A549 (cell line): ENCODE data around the gene MAPK4.

Source experiments
- CTCF ChIP-seq: fragments of >200 bp; sonication (Bioruptor Twin); formaldehyde crosslinking; IDR thresholded peaks from 3 replicates; pipeline ENCODE4 v1.5.1; 2016
- E2F6 ChIP-seq: IDR thresholded peaks from 2 replicates; pipeline ENCODE4 v1.6.1; 2012; ENCODE audit warnings: low read depth, borderline replicate concordance
- MYC ChIP-seq: IDR thresholded peaks from 2 replicates; pipeline ENCODE4 v1.6.1; 2012; ENCODE audit warnings: mild to moderate bottlenecking, inconsistent platforms, low read length, improper control_type of control experiment, borderline replicate concordance
- RNF2 ChIP-seq: fragments of 200-600 bp; sonication (generic); IDR thresholded peaks from 2 replicates; pipeline ENCODE4 v1.6.1; 2016; ENCODE audit warnings: low read depth, mild to moderate bottlenecking, antibody characterized with exemption, moderate library complexity, borderline replicate concordance

GRCh38 chr18:50679056-50679455, 119.2 kb downstream of the MAPK4 start:
- TF ChIP-seq CTCF (no peak), E2F6 (no peak), RNF2 (no peak), MYC (no peak)
